H1 (cell line): ENCODE data around the gene FREM2. TPM values are rescaled to one million over a fixed set of nuclear protein-coding genes. Genes with fewer than 3 reads are reported as not detected.

Experiments
- ASH2L ChIP-seq: fragments of 200-600, 300-600 bp; sonication (generic); IDR thresholded peaks from one replicate; pipeline ENCODE4 v1.7.1; 2017; ENCODE audit warnings: low read length
- HDAC6 ChIP-seq: IDR thresholded peaks from one replicate; pipeline ENCODE4 v1.7.1; 2012; ENCODE audit warnings: low read depth, mild to moderate bottlenecking, inconsistent platforms, low read length, moderate library complexity
- POU5F1 ChIP-seq: IDR thresholded peaks from 2 replicates; pipeline ENCODE4 v1.6.1; 2011; ENCODE audit warnings: low read depth, mild to moderate bottlenecking, low read length, moderate library complexity
- RBBP5 ChIP-seq: IDR thresholded peaks from 2 replicates; pipeline ENCODE4 v1.7.1; 2012; ENCODE audit warnings: low read depth, mild to moderate bottlenecking, inconsistent platforms, low read length, moderate library complexity, borderline replicate concordance
- SIRT6 ChIP-seq: IDR thresholded peaks from one replicate; pipeline ENCODE4 v1.7.1; 2012; ENCODE audit warnings: low read length, inconsistent platforms
- TAF1 ChIP-seq: IDR thresholded peaks from 2 replicates; pipeline ENCODE4 v1.6.1; 2011; ENCODE audit warnings: mild to moderate bottlenecking, low read depth, low read length
- USF2 ChIP-seq: IDR thresholded peaks from 2 replicates; pipeline ENCODE4 v1.6.1; 2011; ENCODE audit warnings: low read length, improper control_type of control experiment
- polyA plus RNA-seq, 7 experiments: library from polyadenylated mRNA; depleted of rRNA in 3 of 7; stranded (reverse) in 5 of 7; unstranded in 2 of 7; fragments of >200 nt in 5 of 7; fragments of 200-250 nt in 2 of 7; gene quantifications; 1 replicate in 5 of 7; 2 replicates in 1 of 7; 4 replicates in 1 of 7; pipeline versions ENCODE4 v1.2.1 to v1.2.3, GENCODE V29; 2011 to 2013; ENCODE audit warnings: missing spikeins in 2 of 7, mixed read lengths in 2 of 7
- total RNA-seq: library from RNA; stranded (reverse); fragmentation: NEBNext Ultra II Directional; extraction: Animal tissue kit (Norgen Biotek cat#: 25700); gene quantifications from 2 replicates; pipeline ENCODE4 v1.2.1, GENCODE V29; 2021

The FREM2 gene
- total and polyA plus RNA-seq, 2 of the 8 experiments (the other 6 are each of a cell fraction or from before 2014, with no cell fraction given), result 11.6 to 22.8 TPM

DNA sequence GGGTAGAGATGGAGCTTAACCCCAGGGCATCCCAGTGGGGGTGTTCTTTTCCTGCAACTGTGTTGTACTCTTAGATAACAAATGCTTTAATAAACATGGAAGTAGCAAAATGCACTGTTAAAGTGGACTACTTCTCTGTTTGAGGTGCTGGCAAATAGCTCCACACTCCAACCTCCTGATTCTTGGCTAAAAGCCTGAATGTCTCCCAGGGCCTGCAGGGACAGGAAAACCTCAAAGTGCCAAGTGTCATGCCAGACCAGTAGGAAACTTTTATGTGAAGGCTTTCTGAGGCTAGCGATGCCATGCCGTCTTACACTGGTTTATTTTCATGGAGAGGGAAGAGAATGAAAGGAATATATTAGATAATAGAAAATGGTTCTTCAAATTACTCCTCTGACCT lies 6.8 kb downstream of the FREM2 start (continued):
- TF ChIP-seq TAF1 (no peak), RBBP5 (no peak), USF2 (no peak), POU5F1 (no peak), ASH2L (no peak), SIRT6 (no peak), HDAC6 (no peak)
